Measurements from ENCODE around the gene VPS35. TPM values are rescaled to one million over a fixed set of nuclear protein-coding genes. Genes with fewer than 3 reads are reported as not detected.

Gene VPS35
- total RNA-seq, 1 donor = 159 TPM

- Histone ChIP-seq H3K4me2 (ENCODE audit: insufficient read depth, low read length) (no peak overlapping the region), H3K9me3 (ENCODE audit: low read depth, low read length) (no peaks in the 10 kb centered on the region), H3K79me2 (ENCODE audit: insufficient read depth, low read length) (no peaks in the 10 kb centered on the region), H2AFZ (ENCODE audit: low read length) (no peak overlapping the region), H3K27ac (ENCODE audit: low read depth, low read length) (no peak overlapping the region), H3K4me1 (ENCODE audit: insufficient read depth, low read length) (no peaks in the 10 kb centered on the region), H4K20me1 (ENCODE audit: insufficient read depth, low read length) (no peaks in the 10 kb centered on the region), H3K4me3 (ENCODE audit: insufficient read depth, low read length) (no peak overlapping the region), H3K27me3 (ENCODE audit: insufficient read depth, low read length) (no peaks in the 10 kb centered on the region), H3K36me3 (ENCODE audit: insufficient read depth, low read length) (peaks cover 10% of the 10 kb centered on the region)
- no peak for DNase-seq (ENCODE audit: insufficient read length, low spot score, missing footprints)
- no peak for TF ChIP-seq CTCF (IDR thresholded peaks at IDR 0.05; ENCODE audit: extremely low read depth, low read depth, low read length)
These were observed 13.1 kb upstream of the VPS35 start for GRCh38 chr16:46702030-46702429.

GRCh38 chr16:46701615-46702014 is 12.6 kb upstream of the VPS35 start:
- Histone ChIP-seq H3K79me2 (ENCODE audit: insufficient read depth, low read length) (no peaks in the 10 kb centered on the region), H3K36me3 (ENCODE audit: insufficient read depth, low read length) (peaks cover 10% of the 10 kb centered on the region), H3K4me2 (ENCODE audit: insufficient read depth, low read length) (no peak overlapping the region), H3K4me3 (ENCODE audit: insufficient read depth, low read length) (no peak overlapping the region), H4K20me1 (ENCODE audit: insufficient read depth, low read length) (no peaks in the 10 kb centered on the region), H3K27ac (ENCODE audit: low read depth, low read length) (no peak overlapping the region), H3K27me3 (ENCODE audit: insufficient read depth, low read length) (no peaks in the 10 kb centered on the region), H3K9me3 (ENCODE audit: low read depth, low read length) (no peaks in the 10 kb centered on the region), H3K4me1 (ENCODE audit: insufficient read depth, low read length) (no peaks in the 10 kb centered on the region), H2AFZ (ENCODE audit: low read length) (no peak overlapping the region)
- DNase-seq (ENCODE audit: insufficient read length, low spot score, missing footprints) = no peak
- no peak for TF ChIP-seq CTCF (IDR thresholded peaks at IDR 0.05; ENCODE audit: extremely low read depth, low read depth, low read length)

GRCh38 chr16:46700048-46700447 is 11.1 kb upstream of the VPS35 start:
- TF ChIP-seq CTCF (IDR thresholded peaks at IDR 0.05; ENCODE audit: extremely low read depth, low read depth, low read length) = no peak
- no peaks in the 10 kb centered on the region for H3K4me1 ChIP-seq (ENCODE audit: insufficient read depth, low read length)
- no peaks in the 10 kb centered on the region for H3K9me3 ChIP-seq (ENCODE audit: low read depth, low read length)
- H3K36me3 ChIP-seq (ENCODE audit: insufficient read depth, low read length) = peaks cover 17% of the 10 kb centered on the region
- H3K4me2 ChIP-seq (ENCODE audit: insufficient read depth, low read length) = no peak overlapping the region
- H2AFZ ChIP-seq (ENCODE audit: low read length) = no peak overlapping the region
- H3K27ac ChIP-seq (ENCODE audit: low read depth, low read length) = no peak overlapping the region
- H3K79me2 ChIP-seq (ENCODE audit: insufficient read depth, low read length) = no peaks in the 10 kb centered on the region
- H3K27me3 ChIP-seq (ENCODE audit: insufficient read depth, low read length) = no peaks in the 10 kb centered on the region
- H4K20me1 ChIP-seq (ENCODE audit: insufficient read depth, low read length) = no peaks in the 10 kb centered on the region
- no peak overlapping the region for H3K4me3 ChIP-seq (ENCODE audit: insufficient read depth, low read length)
- DNase-seq (ENCODE audit: insufficient read length, low spot score, missing footprints) = no peak

GRCh38 chr16:46696957-46697356 is 8.0 kb upstream of the VPS35 start:
- Histone ChIP-seq H2AFZ (ENCODE audit: low read length) (no peak overlapping the region), H3K9me3 (ENCODE audit: low read depth, low read length) (no peaks in the 10 kb centered on the region), H4K20me1 (ENCODE audit: insufficient read depth, low read length) (no peaks in the 10 kb centered on the region), H3K4me3 (ENCODE audit: insufficient read depth, low read length) (no peak overlapping the region), H3K4me2 (ENCODE audit: insufficient read depth, low read length) (no peak overlapping the region), H3K4me1 (ENCODE audit: insufficient read depth, low read length) (no peaks in the 10 kb centered on the region), H3K27ac (ENCODE audit: low read depth, low read length) (no peak overlapping the region), H3K27me3 (ENCODE audit: insufficient read depth, low read length) (no peaks in the 10 kb centered on the region), H3K79me2 (ENCODE audit: insufficient read depth, low read length) (peaks cover 2% of the 10 kb centered on the region), H3K36me3 (ENCODE audit: insufficient read depth, low read length) (peaks cover 24% of the 10 kb centered on the region)
- TF ChIP-seq CTCF (IDR thresholded peaks at IDR 0.05; ENCODE audit: extremely low read depth, low read depth, low read length) = no peak
- DNase-seq (ENCODE audit: insufficient read length, low spot score, missing footprints) = no peak

Measured in osteoblast (primary cell).